SK-N-SH (cell line): ENCODE measurements around the gene TMEM44.

Experiments
- EZH2phosphoT487 ChIP-seq: fragments of 200-600 bp; sonication (generic); IDR thresholded peaks from 2 replicates; pipeline ENCODE4 v1.6.1; 2017; ENCODE audit warnings: low read depth, mixed run types, mild to moderate bottlenecking, antibody characterized with exemption, moderate library complexity, borderline replicate concordance
- FOSL2 ChIP-seq: IDR thresholded peaks from 2 replicates; pipeline ENCODE4 v1.4.0; 2012; ENCODE audit warnings: low read depth, mild to moderate bottlenecking, moderate library complexity, borderline replicate concordance
- RAD21 ChIP-seq: IDR thresholded peaks from 2 replicates; pipeline ENCODE4 v1.6.1; 2012; ENCODE audit warnings: mild to moderate bottlenecking, low read length
- TF ChIP-seq, protein P1 (sequence below): fragments of 200-600 bp; sonication (generic); IDR thresholded peaks from 2 replicates; pipeline ENCODE4 v1.6.1; 2017; ENCODE audit warnings: antibody characterized with exemption, mild to moderate bottlenecking, moderate library complexity

DNA sequence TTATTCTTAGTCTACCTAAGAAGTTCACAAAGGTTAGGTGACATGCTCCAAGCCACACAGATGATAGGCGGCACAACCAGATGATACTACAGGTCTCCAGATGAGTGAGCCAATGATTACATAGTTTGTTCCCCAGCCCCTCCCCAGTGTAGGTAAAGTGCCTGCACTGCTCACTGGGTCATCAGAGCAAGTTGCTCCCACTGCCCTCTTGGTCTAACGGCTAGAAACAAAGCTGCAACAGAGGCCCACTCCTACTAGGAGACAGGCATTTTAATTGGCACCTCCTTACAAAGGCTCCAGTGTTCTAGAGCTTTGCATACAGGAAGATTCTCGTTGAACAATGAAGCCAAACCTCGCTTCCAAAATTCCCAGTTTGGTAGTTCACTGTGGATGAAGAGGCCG lies 47.3 kb downstream of the TMEM44 start:
- TF ChIP-seq EZH2phosphoT487 (no peak), FOSL2 (no peak), RAD21 (no peak)
- TF ChIP-seq, protein P1, sequence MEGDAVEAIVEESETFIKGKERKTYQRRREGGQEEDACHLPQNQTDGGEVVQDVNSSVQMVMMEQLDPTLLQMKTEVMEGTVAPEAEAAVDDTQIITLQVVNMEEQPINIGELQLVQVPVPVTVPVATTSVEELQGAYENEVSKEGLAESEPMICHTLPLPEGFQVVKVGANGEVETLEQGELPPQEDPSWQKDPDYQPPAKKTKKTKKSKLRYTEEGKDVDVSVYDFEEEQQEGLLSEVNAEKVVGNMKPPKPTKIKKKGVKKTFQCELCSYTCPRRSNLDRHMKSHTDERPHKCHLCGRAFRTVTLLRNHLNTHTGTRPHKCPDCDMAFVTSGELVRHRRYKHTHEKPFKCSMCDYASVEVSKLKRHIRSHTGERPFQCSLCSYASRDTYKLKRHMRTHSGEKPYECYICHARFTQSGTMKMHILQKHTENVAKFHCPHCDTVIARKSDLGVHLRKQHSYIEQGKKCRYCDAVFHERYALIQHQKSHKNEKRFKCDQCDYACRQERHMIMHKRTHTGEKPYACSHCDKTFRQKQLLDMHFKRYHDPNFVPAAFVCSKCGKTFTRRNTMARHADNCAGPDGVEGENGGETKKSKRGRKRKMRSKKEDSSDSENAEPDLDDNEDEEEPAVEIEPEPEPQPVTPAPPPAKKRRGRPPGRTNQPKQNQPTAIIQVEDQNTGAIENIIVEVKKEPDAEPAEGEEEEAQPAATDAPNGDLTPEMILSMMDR: no peak
